T-helper 2 cell treated with Interferon-gamma antibody and Interleukin-4, amounts not matched to agents 5 μg/mL and 100 μg/mL, for 36 hours (primary cell): Measurements from ENCODE around the gene TBC1D5.
A peak's percentile ranks its signal among the peaks of the same experiment; 100 is the strongest.

Experiments
- DNase-seq: peaks from one replicate; pipeline ENCODE4 v3.0.0; 2021; ENCODE audit warnings: low spot score
- H3K27ac Mint-ChIP-seq: one replicate; pipeline ENCODE4 v1.8.0; 2021; ENCODE audit warnings: mild to moderate bottlenecking, mixed read lengths
- H3K27me3 Mint-ChIP-seq: one replicate; pipeline ENCODE4 v1.8.0; 2021; ENCODE audit warnings: low read depth, mixed read lengths
- H3K36me3 Mint-ChIP-seq: one replicate; pipeline ENCODE4 v1.8.0; 2021; ENCODE audit warnings: low read depth, mixed read lengths
- H3K4me1 Mint-ChIP-seq: one replicate; pipeline ENCODE4 v1.8.0; 2021; ENCODE audit warnings: low read depth, mixed read lengths
- H3K4me3 Mint-ChIP-seq: one replicate; pipeline ENCODE4 v1.8.0; 2022; ENCODE audit warnings: mild to moderate bottlenecking, moderate library complexity, mixed read lengths
- H3K9me3 Mint-ChIP-seq: one replicate; pipeline ENCODE4 v1.8.0; 2021; ENCODE audit warnings: mixed read lengths

TBC1D5 gene

DNA sequence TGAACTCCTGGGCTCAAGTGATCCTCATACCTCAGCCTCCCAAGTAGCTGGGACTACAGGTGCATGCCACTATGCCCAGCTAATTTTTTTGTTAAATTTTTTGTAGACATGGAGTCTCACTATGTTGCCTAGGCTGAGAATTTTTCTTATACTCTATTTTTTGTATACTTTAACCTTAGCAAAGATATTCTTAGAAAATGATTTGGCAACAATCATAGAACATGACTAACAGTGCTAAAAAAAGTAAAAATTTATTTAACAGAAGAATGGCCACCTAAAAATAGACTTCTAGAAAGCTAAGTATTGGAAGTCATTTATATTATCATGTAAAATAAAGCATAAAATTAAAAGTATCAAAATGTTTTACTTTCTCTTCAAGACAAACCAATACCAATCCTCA lies 535.4 kb downstream of the TBC1D5 start:
- DNase-seq, result no peak

DNA sequence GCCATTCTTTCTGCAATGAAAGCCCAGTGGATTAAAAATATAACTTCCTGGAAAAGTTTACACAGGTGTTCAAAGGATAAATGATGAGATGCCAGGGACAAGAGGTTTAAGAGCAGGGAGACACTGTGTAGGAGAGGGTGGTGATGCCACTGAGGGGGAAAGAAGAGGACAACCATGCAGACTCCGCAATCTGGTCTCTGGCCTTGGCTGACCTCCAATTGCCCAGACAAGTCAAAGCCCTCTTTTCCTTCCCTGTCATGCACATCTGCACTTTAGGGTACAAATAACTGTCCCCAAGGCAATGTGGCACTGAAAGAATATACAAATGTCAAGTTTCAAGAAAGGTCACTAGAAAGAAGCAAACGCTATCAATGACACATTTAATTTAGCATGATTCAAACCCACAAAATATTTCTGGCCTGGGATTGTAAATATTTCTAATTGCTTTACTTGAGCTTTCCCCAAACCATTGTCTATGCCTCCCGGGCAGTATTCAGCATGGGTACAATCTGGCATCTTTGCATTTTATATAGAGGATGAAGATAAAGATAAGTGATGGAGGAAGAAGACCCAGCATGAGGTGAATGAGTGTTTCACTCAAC lies 538.3 kb downstream of the TBC1D5 start:
- Mint-ChIP-seq H3K36me3 (peaks cover 37% of the 10 kb centered on the region), H3K4me3 (no peak overlapping the region), H3K4me1 (peaks cover 5% of the 10 kb centered on the region), H3K27me3 (no peaks in the 10 kb centered on the region), H3K9me3 (peaks cover 28% of the 10 kb centered on the region), H3K27ac (no peak overlapping the region)
- no peak for DNase-seq

More for the DNA sequence above, 535.4 kb downstream of the TBC1D5 start:
- Mint-ChIP-seq H3K9me3 (peaks cover 18% of the 10 kb centered on the region), H3K4me1 (peaks cover 1% of the 10 kb centered on the region), H3K4me3 (no peak overlapping the region), H3K36me3 (peaks cover 26% of the 10 kb centered on the region), H3K27ac (no peak overlapping the region), H3K27me3 (no peaks in the 10 kb centered on the region)

DNA sequence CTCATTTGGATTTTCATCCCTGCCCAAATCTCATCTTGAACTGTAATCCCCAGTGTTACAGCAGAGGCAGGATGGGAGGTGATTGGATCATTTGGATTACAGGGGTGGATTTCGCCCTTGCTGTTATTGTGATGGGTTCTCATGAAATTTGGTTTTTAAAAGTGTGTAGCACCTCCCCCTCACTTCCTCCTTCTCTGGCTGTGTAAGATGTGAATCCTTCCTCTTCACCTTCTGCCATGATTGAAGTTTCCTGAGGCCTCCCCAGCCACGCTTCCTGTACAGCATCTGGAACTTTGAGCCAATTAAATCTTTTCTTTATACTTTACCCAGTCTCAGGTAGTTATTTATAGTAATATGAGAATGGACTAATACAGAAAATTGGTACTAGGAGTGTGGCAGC lies 540.9 kb downstream of the TBC1D5 start:
- Mint-ChIP-seq H3K36me3 (peaks cover 39% of the 10 kb centered on the region), H3K27me3 (no peaks in the 10 kb centered on the region), H3K27ac (no peak overlapping the region), H3K9me3 (peaks cover 28% of the 10 kb centered on the region), H3K4me1 (peaks cover 4% of the 10 kb centered on the region), H3K4me3 (no peak overlapping the region)
- no peak for DNase-seq

DNA sequence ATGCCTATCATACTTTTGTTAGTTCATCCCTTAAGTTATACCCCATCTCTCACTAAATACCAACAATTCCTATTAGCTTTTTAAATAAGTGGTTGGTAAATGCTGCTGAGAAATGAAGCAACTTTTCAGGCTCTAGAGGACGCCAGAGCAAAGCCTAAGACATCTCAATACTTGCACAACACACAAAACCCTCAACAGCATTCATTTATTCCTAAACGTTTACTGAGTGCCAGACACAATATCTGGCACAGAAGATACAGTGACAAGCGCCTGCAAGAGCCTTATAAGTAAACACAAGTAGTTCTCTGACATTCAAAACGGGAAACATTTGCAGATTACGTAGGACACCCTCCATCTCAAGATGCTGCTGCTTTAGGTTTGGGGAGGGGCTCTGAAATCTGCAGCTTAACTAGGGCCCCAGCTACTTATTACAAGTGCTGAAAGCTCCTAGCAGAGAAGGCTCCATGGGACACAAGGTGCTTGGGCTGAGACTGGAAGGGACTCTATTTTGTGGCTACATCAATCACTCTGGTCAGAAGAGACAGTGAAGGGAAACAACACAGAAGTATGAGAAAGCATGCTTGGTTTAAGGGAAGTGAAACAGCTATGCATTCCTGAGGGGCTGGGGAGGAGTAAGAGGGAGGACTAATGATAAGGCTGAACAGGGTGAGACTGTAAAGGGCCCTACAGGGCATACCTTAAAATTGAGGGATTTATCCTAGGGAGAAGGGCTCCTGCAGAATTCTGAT lies 546.4 kb downstream of the TBC1D5 start:
- peaks cover 9% of the 10 kb centered on the region for H3K36me3 Mint-ChIP-seq
- H3K4me3 Mint-ChIP-seq, result no peak overlapping the region
- DNase-seq, result no peak
- H3K4me1 Mint-ChIP-seq, result peaks cover 16% of the 10 kb centered on the region
- H3K9me3 Mint-ChIP-seq, result no peaks in the 10 kb centered on the region
- H3K27ac Mint-ChIP-seq, result no peak overlapping the region
- H3K27me3 Mint-ChIP-seq, result no peaks in the 10 kb centered on the region

GRCh38 chr3:17195192-17195611 lies 547.2 kb downstream of the TBC1D5 start:
- no peak overlapping the region for H3K27ac Mint-ChIP-seq
- peak; percentile 11 for DNase-seq
- H3K4me1 Mint-ChIP-seq, result peaks cover 23% of the 10 kb centered on the region
- H3K36me3 Mint-ChIP-seq, result peaks cover 5% of the 10 kb centered on the region
- no peaks in the 10 kb centered on the region for H3K9me3 Mint-ChIP-seq
- no peak overlapping the region for H3K4me3 Mint-ChIP-seq
- H3K27me3 Mint-ChIP-seq, result no peaks in the 10 kb centered on the region

GRCh38 chr3:17194116-17194515 lies 548.3 kb downstream of the TBC1D5 start:
- Mint-ChIP-seq H3K4me1 (peaks cover 25% of the 10 kb centered on the region), H3K27me3 (no peaks in the 10 kb centered on the region)

DNA sequence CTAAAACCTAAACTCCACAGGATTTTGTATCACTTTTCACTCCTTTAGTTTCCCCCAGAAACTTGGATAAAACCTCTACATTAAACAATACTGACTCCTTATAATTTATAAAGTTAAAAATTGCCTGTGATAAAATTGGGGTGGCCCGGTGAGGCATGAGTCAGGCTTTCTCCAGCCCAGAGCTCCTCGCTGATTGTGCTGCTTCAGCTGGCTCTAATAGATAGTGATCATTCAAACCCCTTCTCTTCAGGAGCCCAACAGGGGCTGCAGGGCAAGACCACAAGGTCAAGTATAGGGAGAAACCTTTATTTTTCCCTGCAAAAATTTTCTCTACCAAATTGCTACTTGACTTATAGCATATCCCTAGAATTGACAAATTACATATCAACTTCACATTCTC lies 549.4 kb downstream of the TBC1D5 start:
- Mint-ChIP-seq H3K9me3 (no peaks in the 10 kb centered on the region), H3K4me3 (no peak overlapping the region), H3K4me1 (peaks cover 25% of the 10 kb centered on the region), H3K27me3 (no peaks in the 10 kb centered on the region), H3K27ac (no peak overlapping the region), H3K36me3 (peaks cover 5% of the 10 kb centered on the region)
- no peak for DNase-seq

More at GRCh38 chr3:17194116-17194515, 548.3 kb downstream of the TBC1D5 start:
- H3K9me3 Mint-ChIP-seq, result no peaks in the 10 kb centered on the region
- no peak for DNase-seq
- no peak overlapping the region for H3K4me3 Mint-ChIP-seq
- no peak overlapping the region for H3K27ac Mint-ChIP-seq
- H3K36me3 Mint-ChIP-seq, result peaks cover 7% of the 10 kb centered on the region

- no peak overlapping the region for H3K4me3 Mint-ChIP-seq
These were observed 551.9 kb downstream of the TBC1D5 start for GRCh38 chr3:17190353-17191078.

GRCh38 chr3:17188378-17188777 lies 554.1 kb downstream of the TBC1D5 start:
- Mint-ChIP-seq H3K36me3 (peaks cover 14% of the 10 kb centered on the region), H3K4me1 (peaks cover 17% of the 10 kb centered on the region), H3K27ac (no peak overlapping the region), H3K4me3 (no peak overlapping the region), H3K27me3 (no peaks in the 10 kb centered on the region), H3K9me3 (no peaks in the 10 kb centered on the region)
- DNase-seq, result no peak

More at GRCh38 chr3:17190353-17191078, 551.9 kb downstream of the TBC1D5 start:
- DNase-seq, result no peak
- Mint-ChIP-seq H3K27ac (no peak overlapping the region), H3K36me3 (peaks cover 2% of the 10 kb centered on the region), H3K4me1 (peaks cover 17% of the 10 kb centered on the region), H3K27me3 (no peaks in the 10 kb centered on the region), H3K9me3 (no peaks in the 10 kb centered on the region)

- H3K36me3 Mint-ChIP-seq, result peaks cover 17% of the 10 kb centered on the region
- DNase-seq, result no peak
- H3K4me1 Mint-ChIP-seq, result peaks cover 21% of the 10 kb centered on the region
- H3K4me3 Mint-ChIP-seq, result no peak overlapping the region
- H3K27ac Mint-ChIP-seq, result no peak overlapping the region
- no peaks in the 10 kb centered on the region for H3K9me3 Mint-ChIP-seq
- no peaks in the 10 kb centered on the region for H3K27me3 Mint-ChIP-seq
These were observed 554.7 kb downstream of the TBC1D5 start for GRCh38 chr3:17187589-17188184.

DNA sequence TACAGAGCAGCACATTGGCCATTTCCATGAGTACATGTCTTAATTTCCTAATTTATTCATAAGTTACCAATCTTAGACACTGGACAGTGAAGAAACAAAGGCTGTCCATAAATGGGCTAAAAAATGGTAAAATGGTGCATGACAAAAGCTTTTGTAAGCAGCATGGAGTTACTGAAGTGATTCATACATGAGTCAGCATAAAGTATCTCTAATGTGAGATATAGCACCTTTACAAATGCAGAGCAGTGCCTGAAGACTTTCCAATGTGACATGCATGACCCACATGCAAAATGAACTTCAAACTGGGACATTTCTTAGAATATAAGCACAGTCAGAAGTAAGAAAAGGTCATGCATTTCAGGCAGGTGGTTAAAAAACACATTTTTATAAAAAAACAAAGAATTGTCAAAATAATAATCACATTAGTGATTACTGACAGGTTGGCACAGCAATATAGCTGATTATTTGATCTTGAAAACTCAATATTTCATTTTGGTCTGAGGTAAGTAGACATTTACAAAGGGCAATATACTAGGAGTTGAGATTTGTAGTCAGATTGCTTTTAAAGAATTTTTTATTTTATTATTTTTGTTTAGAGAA lies 558.4 kb downstream of the TBC1D5 start:
- Mint-ChIP-seq H3K9me3 (no peaks in the 10 kb centered on the region), H3K4me3 (no peak overlapping the region), H3K27me3 (no peaks in the 10 kb centered on the region), H3K4me1 (peaks cover 23% of the 10 kb centered on the region), H3K27ac (no peak overlapping the region), H3K36me3 (peaks cover 22% of the 10 kb centered on the region)
- DNase-seq, result no peak

DNA sequence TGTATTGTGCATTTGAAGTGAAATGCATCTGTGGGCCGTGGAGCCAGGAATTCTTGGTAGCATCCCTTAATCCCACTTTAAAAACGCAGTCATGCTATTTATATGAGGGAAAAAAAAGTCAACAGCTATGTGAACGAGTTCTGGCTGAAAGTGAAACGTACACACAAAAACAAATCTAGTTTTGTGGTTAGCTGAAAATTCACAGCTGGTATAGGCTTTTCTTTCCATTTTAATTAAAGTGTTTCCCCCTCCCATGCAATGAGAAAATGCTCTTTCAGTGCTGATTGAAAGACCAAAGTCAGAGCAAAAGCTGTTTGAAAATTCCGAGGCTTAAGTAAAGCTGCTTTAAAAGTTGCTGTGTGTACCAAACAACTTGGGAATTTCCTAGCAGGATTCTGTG lies 560.3 kb downstream of the TBC1D5 start:
- no peak overlapping the region for H3K27ac Mint-ChIP-seq
- H3K27me3 Mint-ChIP-seq, result no peaks in the 10 kb centered on the region
- DNase-seq, result no peak
- H3K4me3 Mint-ChIP-seq, result peak overlapping the region; percentile 46
- no peaks in the 10 kb centered on the region for H3K9me3 Mint-ChIP-seq
- peaks cover 23% of the 10 kb centered on the region for H3K4me1 Mint-ChIP-seq
- H3K36me3 Mint-ChIP-seq, result peaks cover 25% of the 10 kb centered on the region

DNA sequence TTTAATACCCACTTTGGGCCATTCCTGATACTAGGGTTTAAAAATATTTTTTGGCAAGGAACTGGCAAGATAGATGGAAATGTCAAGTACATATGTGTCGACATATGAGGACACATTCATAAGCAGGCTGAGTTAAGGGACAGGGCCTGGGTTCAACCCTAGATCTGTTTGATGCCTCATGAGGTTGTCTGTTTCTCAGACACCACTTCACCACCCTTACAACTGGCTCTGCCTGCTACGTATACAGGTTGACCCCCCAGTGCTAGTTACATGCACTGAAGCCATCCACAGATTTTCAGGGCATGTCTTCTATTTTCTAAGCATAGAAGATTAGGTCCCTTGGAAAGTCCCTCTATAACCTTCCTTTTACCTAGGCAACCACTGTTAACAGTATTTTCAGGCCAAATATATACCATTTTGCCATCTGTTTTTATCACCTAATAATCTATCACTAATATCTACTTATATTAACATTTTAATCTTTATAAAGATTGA lies 561.0 kb downstream of the TBC1D5 start:
- Mint-ChIP-seq H3K4me3 (no peak overlapping the region), H3K4me1 (peaks cover 23% of the 10 kb centered on the region), H3K36me3 (peaks cover 25% of the 10 kb centered on the region), H3K27ac (no peak overlapping the region), H3K27me3 (no peaks in the 10 kb centered on the region), H3K9me3 (no peaks in the 10 kb centered on the region)
- DNase-seq, result no peak
